K562 (cell line): ENCODE results near the gene YIF1A. TPM values are rescaled to one million over a fixed set of nuclear protein-coding genes. Genes with fewer than 3 reads are reported as not detected.

ENCODE experiments used
- CHD1 ChIP-seq: fragments of 200-600 bp; sonication (generic); IDR thresholded peaks from one replicate; pipeline ENCODE4 v1.6.1; 2012; ENCODE audit warnings: mild to moderate bottlenecking, moderate library complexity, low read length, inconsistent platforms
- CXXC5 ChIP-seq: fragments of 250-450 bp; sonication (Bioruptor Pico); IDR thresholded peaks from 2 replicates; pipeline ENCODE4 v1.8.0; 2022; ENCODE audit warnings: inconsistent platforms, mild to moderate bottlenecking, moderate library complexity
- DPF2 ChIP-seq: fragments of 450-650 bp; IDR thresholded peaks from 2 replicates; pipeline ENCODE4 v1.6.1; 2016
- E2F6 ChIP-seq, 2 experiments: IDR thresholded peaks; 2 replicates each; pipeline ENCODE4 v1.6.1; 2011; ENCODE audit warnings: borderline replicate concordance in 1 of 2, control low read depth in 1 of 2, low read depth in 1 of 2, low read length in 1 of 2, mild to moderate bottlenecking in 1 of 2, mixed read lengths in 1 of 2, moderate library complexity in 1 of 2; ENCODE audit not compliant: insufficient read depth in 1 of 2, insufficient read length in 1 of 2, poor library complexity in 1 of 2, severe bottlenecking in 1 of 2; ENCODE audit errors: extremely low read depth in 1 of 2
- FOSL1 ChIP-seq: fragments of 200-800 bp; sonication (Bioruptor generic); conservative IDR thresholded peaks from 2 replicates; pipeline ENCODE4 v1.6.1; 2016; ENCODE audit warnings: missing genetic modification characterization, missing compliant biosample characterization
- GMEB1 ChIP-seq: fragments of 250-450 bp; sonication (Bioruptor Pico); IDR thresholded peaks from 2 replicates; pipeline ENCODE4 v1.4.0; 2020; ENCODE audit warnings: mild to moderate bottlenecking
- KDM4B ChIP-seq, 2 experiments: fragments of 450-650 bp in 1 of 2; sonication (generic) in 1 of 2; IDR thresholded peaks; 2 replicates each; pipeline ENCODE4 v1.6.1; 2016 to 2017; ENCODE audit warnings: borderline replicate concordance in 2 of 2, antibody characterized with exemption in 1 of 2, low read depth in 1 of 2, mild to moderate bottlenecking in 1 of 2
- MLX ChIP-seq, 2 experiments: fragments of 450-650 bp in 1 of 2; sonication (generic) in 1 of 2; formaldehyde crosslinking; conservative IDR thresholded peaks; 2 replicates each; pipeline versions ENCODE4 v1.4.0 to v1.8.1; 2020 to 2022; ENCODE audit warnings: mild to moderate bottlenecking in 1 of 2, missing genetic modification reagents in 1 of 2
- NFYB ChIP-seq: IDR thresholded peaks from 2 replicates; pipeline ENCODE4 v1.6.1; 2011; ENCODE audit warnings: mild to moderate bottlenecking, moderate library complexity; ENCODE audit not compliant: insufficient read length; ENCODE audit errors: extremely low read depth
- NONO ChIP-seq, 2 experiments: fragments of 200-400 bp in 1 of 2; fragments of 450-650 bp in 1 of 2; formaldehyde crosslinking in 1 of 2; IDR thresholded peaks; 2 replicates each; pipeline ENCODE4 v1.6.1; 2017; ENCODE audit warnings: low read depth in 2 of 2, mild to moderate bottlenecking in 2 of 2, moderate library complexity in 2 of 2, low read length in 1 of 2
- POLR2H ChIP-seq: IDR thresholded peaks from 2 replicates; pipeline ENCODE4 v1.6.1; 2016; ENCODE audit warnings: missing genetic modification characterization, low read depth, mild to moderate bottlenecking, control low read depth, missing compliant biosample characterization, moderate library complexity
- PREB ChIP-seq: sonication (generic); formaldehyde crosslinking; IDR thresholded peaks from 2 replicates; pipeline ENCODE4 v1.8.1; 2023; ENCODE audit warnings: mild to moderate bottlenecking, missing genetic modification reagents
- PURB ChIP-seq: sonication (generic); formaldehyde crosslinking; IDR thresholded peaks from 2 replicates; pipeline ENCODE4 v1.9.0; 2021; ENCODE audit warnings: low read depth, mild to moderate bottlenecking, missing genetic modification reagents
- ZNF282 ChIP-seq: sonication (generic); formaldehyde crosslinking; IDR thresholded peaks from 2 replicates; pipeline ENCODE4 v1.8.1; 2023; ENCODE audit warnings: missing genetic modification reagents
- polyA plus RNA-seq, 8 experiments: library from polyadenylated mRNA; depleted of rRNA in 4 of 8; stranded (reverse) in 5 of 8; unstranded in 3 of 8; fragments of >200 nt; fragmentation: Nextera tagmentation in 2 of 8; fragmentation: Illumina TruSeq in 1 of 8; extraction: Ambion mirVana in 2 of 8; extraction: Trizol in 1 of 8; gene quantifications; 2 replicates each; pipeline versions ENCODE4 v1.2.1 to v1.2.3, GENCODE V29; 2011 to 2014; ENCODE audit warnings: inconsistent platforms in 1 of 8, missing spikeins in 1 of 8
- total RNA-seq, 7 experiments: library from RNA; depleted of rRNA in 6 of 7; stranded (reverse); fragments of >200 nt in 6 of 7; fragmentation: Illumina TruSeq in 2 of 7; extraction: Trizol in 2 of 7; gene quantifications; 2 replicates each; pipeline versions ENCODE4 v1.2.1 to v1.2.3, GENCODE V29; 2011 to 2021; ENCODE audit warnings: low replicate concordance in 1 of 7
- TF ChIP-seq, protein P1 (sequence below): sonication (generic); formaldehyde crosslinking; IDR thresholded peaks from 2 replicates; pipeline ENCODE4 v1.8.1; 2023; ENCODE audit warnings: mild to moderate bottlenecking, missing genetic modification reagents, moderate library complexity
- TF ChIP-seq, protein P2 (sequence below): IDR thresholded peaks from 2 replicates; pipeline ENCODE4 v1.6.1; 2011; ENCODE audit warnings: borderline replicate concordance, low read depth, mild to moderate bottlenecking, moderate library complexity, low read length; ENCODE audit not compliant: insufficient read depth, poor library complexity, severe bottlenecking

Gene YIF1A
- total and polyA plus RNA-seq, 9 of the 15 experiments (the other 6 are each of a cell fraction or from before 2014, with no cell fraction given), result 8.6 to 121 (median 77.2) TPM

DNA sequence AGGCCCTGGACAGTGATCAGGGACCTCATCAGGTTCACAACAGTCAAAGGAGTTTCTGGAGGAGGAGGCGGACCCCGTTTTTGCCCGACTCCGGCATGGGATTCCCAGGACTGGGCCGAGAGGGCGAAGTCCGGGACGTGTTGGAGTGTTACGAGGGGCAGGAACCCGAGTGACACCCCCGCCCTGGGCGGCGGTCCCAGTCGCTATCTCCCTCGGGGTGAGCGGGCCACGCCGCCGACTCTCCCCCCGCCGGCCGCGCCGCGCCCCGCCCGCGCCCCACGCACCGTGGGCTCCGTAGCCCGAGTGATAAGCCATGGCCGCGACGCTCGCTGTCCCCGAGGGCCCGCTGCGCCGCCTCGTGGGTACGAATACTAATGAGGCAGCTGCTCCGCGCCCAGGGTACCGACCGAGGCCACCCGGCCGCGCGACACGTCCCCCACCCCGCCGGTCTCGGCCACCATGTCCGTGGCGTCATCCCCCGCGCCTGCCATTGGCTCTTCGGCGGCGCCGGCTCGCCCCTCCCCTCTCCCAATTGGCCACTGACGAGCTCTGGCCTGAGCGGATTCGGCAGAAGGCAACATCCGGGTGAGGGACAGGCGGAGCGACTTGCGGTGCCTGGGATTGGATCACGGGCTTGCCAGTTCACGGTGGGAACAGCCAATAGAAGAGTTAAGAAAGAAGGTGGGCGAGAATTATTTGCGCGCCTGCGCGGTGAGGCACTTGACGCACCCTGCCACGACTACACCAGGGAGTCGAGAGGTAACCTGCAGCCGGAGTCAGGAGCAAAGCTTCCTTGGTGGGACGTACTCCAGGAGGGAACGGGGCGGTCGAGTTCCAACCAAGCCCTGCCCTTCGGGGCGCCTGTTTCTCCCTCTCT, at the start of gene YIF1A (continued):
- TF ChIP-seq, protein P1, sequence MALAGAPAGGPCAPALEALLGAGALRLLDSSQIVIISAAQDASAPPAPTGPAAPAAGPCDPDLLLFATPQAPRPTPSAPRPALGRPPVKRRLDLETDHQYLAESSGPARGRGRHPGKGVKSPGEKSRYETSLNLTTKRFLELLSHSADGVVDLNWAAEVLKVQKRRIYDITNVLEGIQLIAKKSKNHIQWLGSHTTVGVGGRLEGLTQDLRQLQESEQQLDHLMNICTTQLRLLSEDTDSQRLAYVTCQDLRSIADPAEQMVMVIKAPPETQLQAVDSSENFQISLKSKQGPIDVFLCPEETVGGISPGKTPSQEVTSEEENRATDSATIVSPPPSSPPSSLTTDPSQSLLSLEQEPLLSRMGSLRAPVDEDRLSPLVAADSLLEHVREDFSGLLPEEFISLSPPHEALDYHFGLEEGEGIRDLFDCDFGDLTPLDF, result peak; percentile 64
- no peak for TF ChIP-seq MLX (CRISPR knock-in tag; conservative IDR thresholded peaks at IDR 0.05)
- peak; percentile 81 for TF ChIP-seq GMEB1 (CRISPR knock-in tag)
- peak; percentile 36 to 46 for TF ChIP-seq E2F6 (IDR thresholded peaks at IDR 0.05; ENCODE audit: borderline replicate concordance in 1 of 2, extremely low read depth in 1 of 2, insufficient read depth in 1 of 2, insufficient read length in 1 of 2, low read depth in 1 of 2, low read length in 1 of 2, poor library complexity in 1 of 2, severe bottlenecking in 1 of 2)
- 0 out of 2 replicates have a peak, but pooled peaks have one; percentile 49 for TF ChIP-seq ZNF282 (CRISPR knock-in tag)
- no peak for TF ChIP-seq PURB
- TF ChIP-seq NFYB, result peak; percentile 90
- no peak for TF ChIP-seq POLR2H (tag)
- peak in 1 of 2 experiments; percentile 26; a peak in 1 of 4 replicates for TF ChIP-seq KDM4B (IDR thresholded peaks at IDR 0.05; ENCODE audit: borderline replicate concordance in 2 of 2, low read depth in 1 of 2)
- TF ChIP-seq, protein P2, sequence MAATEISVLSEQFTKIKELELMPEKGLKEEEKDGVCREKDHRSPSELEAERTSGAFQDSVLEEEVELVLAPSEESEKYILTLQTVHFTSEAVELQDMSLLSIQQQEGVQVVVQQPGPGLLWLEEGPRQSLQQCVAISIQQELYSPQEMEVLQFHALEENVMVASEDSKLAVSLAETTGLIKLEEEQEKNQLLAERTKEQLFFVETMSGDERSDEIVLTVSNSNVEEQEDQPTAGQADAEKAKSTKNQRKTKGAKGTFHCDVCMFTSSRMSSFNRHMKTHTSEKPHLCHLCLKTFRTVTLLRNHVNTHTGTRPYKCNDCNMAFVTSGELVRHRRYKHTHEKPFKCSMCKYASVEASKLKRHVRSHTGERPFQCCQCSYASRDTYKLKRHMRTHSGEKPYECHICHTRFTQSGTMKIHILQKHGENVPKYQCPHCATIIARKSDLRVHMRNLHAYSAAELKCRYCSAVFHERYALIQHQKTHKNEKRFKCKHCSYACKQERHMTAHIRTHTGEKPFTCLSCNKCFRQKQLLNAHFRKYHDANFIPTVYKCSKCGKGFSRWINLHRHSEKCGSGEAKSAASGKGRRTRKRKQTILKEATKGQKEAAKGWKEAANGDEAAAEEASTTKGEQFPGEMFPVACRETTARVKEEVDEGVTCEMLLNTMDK, result peak; percentile 41
- TF ChIP-seq PREB, result no peak
- peak; percentile 87 to 89 for TF ChIP-seq NONO (IDR thresholded peaks at IDR 0.05; ENCODE audit: low read depth in 2 of 2, low read length in 1 of 2)
- TF ChIP-seq DPF2, result 0 out of 2 replicates have a peak, but pooled peaks have one; percentile 16
- TF ChIP-seq CHD1, result peak; percentile 71
- peak; percentile 84 for TF ChIP-seq CXXC5 (CRISPR knock-in tag)
- peak; percentile 46; the same call in 1 of the 2 replicates for TF ChIP-seq FOSL1 (tag)
